AG04449 (cell line): ENCODE data around the gene HOXC9.

Experiments used
- CTCF ChIA-PET: fragments of 350-600 bp; formaldehyde crosslinking; extraction: SDS; loops from one replicate; lab custom pipeline; 2021; ENCODE audit warnings: antibody characterized with exemption; lab: Yijun Ruan, JAX
- POLR2A ChIA-PET: fragments of 400-600, 350-600 bp; formaldehyde crosslinking; extraction: SDS; loops from one replicate; lab custom pipeline; 2020; ENCODE audit warnings: antibody characterized with exemption, inconsistent platforms; lab: Yijun Ruan, JAX
- DNase-seq: peaks from one replicate; pipeline ENCODE4 v3.0.0-alpha.2; 2010; ENCODE audit warnings: low read depth, low spot score
- H3K4me3 ChIP-seq: 2 replicates; pipeline ENCODE4 v1.5.1; 2011; ENCODE audit warnings: low read depth, mild to moderate bottlenecking, control low read depth, low read length
- CTCF ChIP-seq: IDR thresholded peaks from one replicate; pipeline ENCODE4 v1.5.1; 2011; ENCODE audit warnings: mild to moderate bottlenecking, moderate library complexity, low read length, control low read depth, inconsistent platforms; ENCODE audit not compliant: insufficient read depth; ENCODE audit errors: missing control alignments

The HOXC9 gene

DNA sequence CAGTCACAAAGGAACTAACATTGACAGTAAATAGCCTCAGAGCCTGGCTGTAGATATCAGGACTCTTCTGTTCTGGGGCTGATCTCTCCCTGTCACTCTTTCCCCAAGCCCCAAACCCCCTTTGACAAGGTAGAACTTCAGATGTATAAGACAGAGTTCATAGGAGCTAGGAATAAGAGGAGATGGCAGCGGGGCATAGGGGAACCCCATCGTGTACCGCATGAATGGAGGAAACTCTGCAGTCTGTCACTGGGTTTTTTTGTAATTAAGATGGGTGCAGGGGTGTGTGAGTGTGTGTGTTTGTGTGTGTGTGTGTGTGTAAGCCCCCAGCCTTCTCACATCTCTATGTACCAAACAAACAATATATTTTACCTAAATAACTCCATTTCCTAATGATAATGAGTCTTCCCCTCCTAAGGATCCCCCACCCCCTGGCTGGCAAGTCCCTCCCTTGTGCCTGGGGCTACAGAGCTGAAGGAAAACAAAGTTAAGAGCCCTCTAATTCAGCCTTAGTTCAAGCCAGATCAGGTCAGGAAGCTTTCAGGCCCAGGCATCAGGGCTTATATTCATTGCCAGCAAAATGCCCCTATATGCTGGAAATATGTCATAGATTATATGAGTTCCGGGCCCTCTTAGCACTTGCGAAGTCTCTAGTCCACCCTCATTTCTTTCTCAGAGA is 44.6 kb downstream of the HOXC9 start:
- ChIA-PET CTCF (interaction anchor here (0.9 to 2.9 kb wide), 7 partner anchors 9 to 163 kb away, joined by 3 to 17 read pairs (median 5); partner anchors contain the start of genes HOXC5 and SMUG1), POLR2A (no interaction called here)
- no peak for DNase-seq
- no peak overlapping the region for H3K4me3 ChIP-seq
- TF ChIP-seq CTCF: no peak

DNA sequence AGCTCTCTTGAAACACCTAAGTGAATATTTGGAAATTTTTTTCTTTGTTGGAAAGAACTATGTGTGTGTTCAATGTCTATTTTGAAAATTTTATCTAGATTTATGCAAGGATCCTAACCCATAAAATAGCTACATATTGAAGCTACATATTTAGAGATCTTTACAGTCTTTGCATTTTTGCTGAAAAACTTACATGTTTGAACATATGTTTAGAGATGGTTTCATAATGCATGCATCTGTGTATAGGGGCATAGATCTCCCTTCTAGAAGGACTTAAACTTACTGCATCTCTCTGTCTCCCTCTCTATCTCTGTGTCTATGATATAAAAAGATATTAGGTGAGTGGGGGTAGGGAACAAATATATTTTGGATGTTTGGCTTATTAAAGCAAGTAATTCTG is 45.4 kb downstream of the HOXC9 start:
- TF ChIP-seq CTCF: no peak
- POLR2A ChIA-PET: no interaction called here
- CTCF ChIA-PET: interaction anchor here (0.9 to 2.9 kb wide), 7 partner anchors 10 to 163 kb away, joined by 3 to 17 read pairs (median 5); partner anchors contain the start of genes HOXC5 and SMUG1
- H3K4me3 ChIP-seq: no peak overlapping the region
- no peak for DNase-seq

DNA sequence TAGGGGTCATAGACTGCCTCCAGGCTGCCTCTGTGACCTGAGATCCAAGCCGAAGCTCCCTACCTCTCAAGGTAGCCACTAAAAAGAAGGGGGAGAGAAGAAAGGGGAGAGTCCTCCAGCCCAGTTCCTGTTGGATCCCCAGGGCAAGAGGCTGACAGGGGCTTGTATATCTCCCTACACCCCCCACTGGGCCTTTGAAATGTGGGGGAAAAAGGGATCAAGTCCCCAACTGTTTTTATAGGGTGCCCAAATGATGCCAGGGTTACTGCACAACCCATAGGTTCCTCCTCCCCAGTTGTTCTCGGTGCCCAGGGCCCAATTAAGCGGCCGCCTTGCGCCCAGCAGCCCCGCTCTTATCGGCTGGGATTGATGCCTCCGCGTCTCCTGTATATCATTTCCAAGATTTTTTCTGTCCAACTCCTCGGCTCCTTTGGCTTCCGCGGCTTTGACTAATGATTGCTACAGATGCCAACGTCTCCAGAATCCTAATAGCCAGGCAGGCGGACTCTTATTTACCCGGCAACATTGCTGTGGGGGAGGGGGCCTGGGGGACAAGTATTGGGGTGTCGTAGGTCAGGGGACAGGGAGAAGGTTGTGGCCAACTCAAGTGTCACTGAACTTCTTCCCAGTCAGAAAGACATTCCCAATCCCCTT is 46.0 kb downstream of the HOXC9 start:
- no peak overlapping the region for H3K4me3 ChIP-seq
- CTCF ChIA-PET: interaction anchor here (1.7 to 2.9 kb wide), 3 partner anchors 14 to 162 kb away, joined by 4 to 17 read pairs (median 5); partner anchors contain the start of gene HOXC5
- DNase-seq: no peak
- POLR2A ChIA-PET: no interaction called here
- TF ChIP-seq CTCF: no peak

DNA sequence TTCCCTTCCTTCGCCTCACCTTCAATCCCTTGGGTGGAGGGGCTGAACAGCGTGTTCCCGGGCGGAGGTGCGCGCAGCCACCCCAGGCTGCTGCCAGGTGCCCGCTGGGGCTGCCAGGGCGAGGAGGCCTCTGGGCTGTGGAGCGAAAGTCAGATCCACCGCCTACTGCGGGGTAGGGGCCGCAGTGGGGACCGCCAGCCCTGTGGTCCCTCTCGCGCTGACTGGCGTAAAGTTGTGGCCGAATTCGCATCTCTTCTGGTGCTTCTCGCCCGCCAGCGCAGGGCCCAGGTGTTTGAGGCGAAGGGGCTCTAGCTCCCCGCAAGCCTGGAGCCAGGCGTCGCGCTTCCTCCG is 46.8 kb downstream of the HOXC9 start:
- TF ChIP-seq CTCF: no peak
- DNase-seq: no peak
- ChIA-PET POLR2A (no interaction called here), CTCF (interaction anchor here (1.0 kb wide), 1 partner anchor 13 kb away, joined by 3 read pairs; no protein-coding TSS in a partner anchor)
- no peak overlapping the region for H3K4me3 ChIP-seq

DNA sequence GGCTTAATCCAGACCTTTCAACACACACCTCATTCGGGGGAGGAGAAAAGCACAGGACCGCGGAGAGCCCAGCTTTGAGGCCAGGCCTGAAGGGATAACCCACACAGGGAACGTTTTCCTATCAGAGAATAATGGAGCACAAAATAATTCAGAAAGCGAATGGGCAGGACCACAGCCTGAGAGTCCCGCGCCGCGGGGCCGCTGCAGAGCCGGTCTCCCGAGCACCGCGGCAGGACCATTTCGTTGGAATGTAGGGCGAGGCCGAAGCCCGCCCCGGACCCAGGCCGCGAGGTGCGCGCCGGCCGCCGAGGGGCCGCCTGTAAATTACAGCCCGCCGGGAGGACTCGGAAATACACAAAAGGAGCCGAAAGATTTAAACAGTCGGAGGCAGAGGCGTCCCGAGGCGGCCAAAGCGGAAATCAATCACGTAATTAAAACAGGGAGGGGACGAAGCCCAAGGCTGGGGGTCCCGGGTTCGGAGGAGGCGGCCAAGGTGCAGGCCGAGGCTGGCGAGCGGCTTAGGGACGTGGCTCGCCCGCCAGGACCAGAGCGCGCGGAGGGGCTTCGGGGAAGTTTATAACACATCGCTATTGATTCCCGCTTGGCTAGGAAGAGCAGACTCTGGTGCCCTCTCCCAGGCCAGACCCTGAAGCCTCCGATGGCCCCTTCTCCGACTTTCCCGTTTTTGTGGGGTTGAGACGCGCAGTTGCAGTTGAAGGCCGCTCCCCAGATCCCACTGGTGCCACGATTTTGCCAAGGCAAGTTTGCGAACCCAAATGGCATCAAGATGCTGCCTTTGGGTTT is 47.4 kb downstream of the HOXC9 start:
- POLR2A ChIA-PET: no interaction called here
- H3K4me3 ChIP-seq: no peak overlapping the region
- CTCF ChIA-PET: interaction anchor here (1.0 to 1.5 kb wide), 2 partner anchors 12 to 15 kb away, joined by 3 to 5 read pairs; no protein-coding TSS in a partner anchor
- DNase-seq: no peak
- no peak for TF ChIP-seq CTCF
